ENCODE measurements around the gene RSRC1.
"Not testable (repeated sequence)": the region's sequence is repeated elsewhere in the genome, so short reads cannot be mapped to it uniquely, and the experiment has no call there.

The RSRC1 gene

DNA sequence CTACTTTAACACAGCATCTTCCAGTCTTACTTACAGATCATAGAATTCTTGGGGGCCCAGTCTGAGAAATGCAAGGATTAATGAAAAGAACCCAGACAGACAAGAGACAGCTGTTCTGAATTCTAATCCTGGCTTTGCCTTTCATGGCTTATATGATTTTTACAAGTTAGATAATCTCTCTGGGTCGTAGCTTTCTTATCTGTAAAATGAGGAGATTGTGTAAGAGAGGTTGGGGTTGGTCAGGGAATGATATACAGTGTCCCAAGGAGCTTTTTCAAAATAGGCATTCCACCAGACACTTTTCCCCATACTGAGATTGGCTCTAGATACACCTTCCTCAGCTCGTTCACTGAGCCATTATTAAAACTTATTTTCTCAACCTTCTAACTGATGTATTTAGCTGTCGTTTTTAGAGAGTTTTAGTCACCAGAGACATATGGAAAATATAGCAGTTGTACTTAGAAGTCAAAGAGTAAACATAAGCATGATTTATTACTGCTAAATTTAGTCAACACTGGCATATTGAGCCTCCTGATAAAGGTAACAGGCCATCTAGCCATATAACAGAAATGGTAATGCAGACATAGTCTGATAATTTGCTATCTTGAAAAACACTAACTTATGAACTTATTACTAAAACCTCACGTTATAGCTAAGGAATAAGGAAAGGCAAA, 298.1 kb downstream of the RSRC1 start:
- H3K4me3 ChIP-seq (ENCODE audit: low read length): no peak overlapping the region
- H3K36me3 ChIP-seq (ENCODE audit: control insufficient read depth, insufficient read depth, low read length): no peaks in the 10 kb centered on the region
- no peak overlapping the region for H3K9ac ChIP-seq (ENCODE audit: low read length)
- no peak overlapping the region for H3K27ac ChIP-seq (ENCODE audit: low read depth, low read length)
- no peaks in the 10 kb centered on the region for H3K27me3 ChIP-seq (ENCODE audit: control insufficient read depth, insufficient read depth, low read length)
- H3K4me1 ChIP-seq (ENCODE audit: control insufficient read depth, insufficient read depth, low read length): no peaks in the 10 kb centered on the region

DNA sequence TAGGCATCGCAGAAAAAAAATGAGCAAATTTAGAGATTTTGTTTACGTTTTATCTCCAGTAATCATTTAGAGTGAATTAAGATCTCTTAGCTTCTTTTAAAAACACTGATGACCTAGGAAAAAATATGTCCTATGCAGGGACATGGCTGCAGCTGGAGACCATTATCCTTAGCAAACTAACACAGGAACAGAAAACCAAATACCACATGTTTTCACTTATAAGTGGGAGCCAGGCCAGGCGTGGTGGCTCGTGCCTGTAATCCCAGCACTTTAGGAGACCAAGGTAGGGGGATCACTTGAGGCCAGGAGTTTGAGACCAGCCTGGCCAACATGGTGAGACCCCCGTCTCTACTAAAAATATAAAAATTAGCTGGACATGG, 298.6 kb downstream of the RSRC1 start:
- H3K36me3 ChIP-seq (ENCODE audit: control insufficient read depth, insufficient read depth, low read length); H3K27ac ChIP-seq (ENCODE audit: low read depth, low read length); H3K9ac ChIP-seq (ENCODE audit: low read length): not testable (repeated sequence)

DNA sequence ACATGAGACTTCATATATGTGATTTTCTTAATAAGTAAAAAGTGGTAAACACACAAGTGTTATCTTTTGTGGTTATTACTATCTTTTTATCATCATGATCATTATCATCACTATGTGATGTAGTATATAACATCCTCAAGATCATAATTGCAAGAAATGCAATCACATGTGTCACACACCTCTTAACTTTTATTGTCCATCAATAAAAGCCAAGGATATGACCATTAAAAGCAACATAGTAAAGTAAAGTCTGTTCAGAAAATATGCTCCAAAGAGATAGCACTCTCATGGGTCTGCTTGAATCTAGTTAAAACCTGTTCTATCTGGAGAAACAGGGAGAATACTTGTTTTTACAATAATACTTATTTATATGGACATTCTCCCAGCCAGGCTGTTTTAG, 308.1 kb downstream of the RSRC1 start:
- Histone ChIP-seq H3K27ac (ENCODE audit: low read depth, low read length) (no peak overlapping the region), H3K4me3 (ENCODE audit: low read length) (no peak overlapping the region), H3K27me3 (ENCODE audit: control insufficient read depth, insufficient read depth, low read length) (no peaks in the 10 kb centered on the region), H3K4me1 (ENCODE audit: control insufficient read depth, insufficient read depth, low read length) (no peaks in the 10 kb centered on the region), H3K36me3 (ENCODE audit: control insufficient read depth, insufficient read depth, low read length) (no peaks in the 10 kb centered on the region), H3K9ac (ENCODE audit: low read length) (no peak overlapping the region)

More for the DNA sequence above, 298.6 kb downstream of the RSRC1 start:
- not testable (repeated sequence) for H3K4me1 ChIP-seq (ENCODE audit: control insufficient read depth, insufficient read depth, low read length); H3K4me3 ChIP-seq (ENCODE audit: low read length); H3K27me3 ChIP-seq (ENCODE audit: control insufficient read depth, insufficient read depth, low read length)

DNA sequence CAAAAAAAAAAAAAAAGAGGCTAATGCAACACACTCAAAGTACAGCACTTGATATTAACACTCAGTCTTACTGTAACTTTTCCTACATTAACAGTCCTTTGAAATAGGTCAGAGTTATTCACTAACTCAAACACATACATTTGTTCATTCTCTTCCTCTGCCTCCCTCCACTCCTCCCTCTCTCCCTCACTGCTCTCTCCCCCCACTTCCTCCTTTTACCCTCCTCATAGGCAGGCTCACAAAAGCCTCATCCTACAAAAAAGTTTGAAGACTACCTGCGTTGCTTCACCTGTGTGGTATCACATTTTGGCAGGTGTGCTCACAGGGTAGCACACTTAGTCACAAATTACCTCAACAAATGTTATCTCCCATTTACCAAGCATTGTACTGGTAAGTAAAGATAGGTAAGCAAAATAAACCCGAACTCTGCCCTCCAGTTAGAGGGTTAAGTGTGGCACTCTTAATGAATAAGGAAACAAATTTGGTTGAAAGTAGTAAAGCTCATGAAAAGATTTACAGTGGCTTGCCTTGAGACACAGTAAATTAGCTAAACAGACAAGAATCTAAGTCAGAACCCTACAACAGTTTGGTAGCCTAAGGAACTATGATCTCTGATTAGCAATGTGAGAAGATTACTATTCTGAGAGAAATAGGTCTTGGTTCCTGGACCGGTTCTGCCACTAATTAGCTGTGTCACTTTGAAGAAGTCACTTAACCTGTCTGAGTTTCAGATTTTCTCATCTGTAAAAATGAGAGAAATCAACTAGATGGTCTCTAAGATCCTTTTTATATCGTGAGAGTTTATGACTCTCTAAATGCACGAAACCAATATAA, 310.1 kb downstream of the RSRC1 start:
- no peak overlapping the region for H3K4me3 ChIP-seq (ENCODE audit: low read length)
- H3K4me1 ChIP-seq (ENCODE audit: control insufficient read depth, insufficient read depth, low read length): no peaks in the 10 kb centered on the region
- H3K9ac ChIP-seq (ENCODE audit: low read length): no peak overlapping the region
- no peaks in the 10 kb centered on the region for H3K27me3 ChIP-seq (ENCODE audit: control insufficient read depth, insufficient read depth, low read length)
- no peaks in the 10 kb centered on the region for H3K36me3 ChIP-seq (ENCODE audit: control insufficient read depth, insufficient read depth, low read length)
- H3K27ac ChIP-seq (ENCODE audit: low read depth, low read length): no peak overlapping the region

- Histone ChIP-seq H3K27ac (ENCODE audit: low read depth, low read length) (no peak overlapping the region), H3K36me3 (ENCODE audit: control insufficient read depth, insufficient read depth, low read length) (no peaks in the 10 kb centered on the region), H3K4me1 (ENCODE audit: control insufficient read depth, insufficient read depth, low read length) (no peaks in the 10 kb centered on the region), H3K27me3 (ENCODE audit: control insufficient read depth, insufficient read depth, low read length) (no peaks in the 10 kb centered on the region), H3K9ac (ENCODE audit: low read length) (no peak overlapping the region), H3K4me3 (ENCODE audit: low read length) (no peak overlapping the region)
Measured at GRCh38 chr3:158420654-158421396, 310.9 kb downstream of the RSRC1 start.

DNA sequence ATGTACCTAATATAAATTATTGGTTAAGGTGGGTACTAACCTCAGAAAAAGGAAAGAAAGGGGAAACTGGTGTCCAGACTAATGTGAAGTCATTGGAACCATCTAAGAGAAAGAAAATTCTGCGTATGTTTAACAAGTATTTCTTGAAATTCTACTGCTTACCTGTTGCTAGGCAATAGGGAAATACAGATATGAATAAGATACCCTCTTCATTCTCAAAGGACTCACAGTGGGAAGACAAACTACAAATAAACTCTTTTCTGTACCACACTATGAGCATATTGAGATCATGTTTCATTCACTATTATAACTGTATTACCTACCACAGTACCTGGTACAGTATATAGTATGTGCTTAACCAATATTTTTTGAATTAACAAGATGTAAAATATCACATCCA, 320.6 kb downstream of the RSRC1 start:
- Histone ChIP-seq H3K4me1 (ENCODE audit: control insufficient read depth, insufficient read depth, low read length) (no peaks in the 10 kb centered on the region), H3K27me3 (ENCODE audit: control insufficient read depth, insufficient read depth, low read length) (no peaks in the 10 kb centered on the region), H3K9ac (ENCODE audit: low read length) (no peak overlapping the region), H3K36me3 (ENCODE audit: control insufficient read depth, insufficient read depth, low read length) (no peaks in the 10 kb centered on the region), H3K27ac (ENCODE audit: low read depth, low read length) (no peak overlapping the region), H3K4me3 (ENCODE audit: low read length) (no peak overlapping the region)

GRCh38 chr3:158430968-158431367, 321.1 kb downstream of the RSRC1 start:
- Histone ChIP-seq H3K9ac (ENCODE audit: low read length) (no peak overlapping the region), H3K4me3 (ENCODE audit: low read length) (no peak overlapping the region), H3K4me1 (ENCODE audit: control insufficient read depth, insufficient read depth, low read length) (no peaks in the 10 kb centered on the region), H3K27me3 (ENCODE audit: control insufficient read depth, insufficient read depth, low read length) (no peaks in the 10 kb centered on the region), H3K36me3 (ENCODE audit: control insufficient read depth, insufficient read depth, low read length) (no peaks in the 10 kb centered on the region), H3K27ac (ENCODE audit: low read depth, low read length) (no peak overlapping the region)

DNA sequence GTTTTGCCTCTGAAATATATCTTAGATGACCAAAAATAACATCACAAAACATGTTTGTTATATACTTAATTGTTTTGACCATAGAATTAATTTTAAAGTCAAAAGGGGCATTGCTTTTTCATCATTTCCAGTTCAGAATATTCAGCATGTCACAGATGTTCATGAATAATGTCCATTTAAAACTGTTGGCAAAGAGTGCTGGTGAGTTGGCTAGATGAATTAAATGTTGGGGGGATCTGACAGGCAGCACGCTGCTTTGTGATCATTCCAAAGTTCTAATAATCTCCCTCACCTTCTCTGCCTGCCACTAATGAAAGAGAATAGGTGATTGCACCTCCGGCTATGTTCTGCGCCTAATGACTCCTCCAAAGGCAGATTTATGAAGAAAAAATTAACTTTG, 321.9 kb downstream of the RSRC1 start:
- Histone ChIP-seq H3K27ac (ENCODE audit: low read depth, low read length) (no peak overlapping the region), H3K36me3 (ENCODE audit: control insufficient read depth, insufficient read depth, low read length) (no peaks in the 10 kb centered on the region), H3K4me3 (ENCODE audit: low read length) (no peak overlapping the region), H3K9ac (ENCODE audit: low read length) (no peak overlapping the region), H3K4me1 (ENCODE audit: control insufficient read depth, insufficient read depth, low read length) (no peaks in the 10 kb centered on the region), H3K27me3 (ENCODE audit: control insufficient read depth, insufficient read depth, low read length) (no peaks in the 10 kb centered on the region)

- H3K9ac ChIP-seq (ENCODE audit: low read length): no peak overlapping the region
- no peak overlapping the region for H3K4me3 ChIP-seq (ENCODE audit: low read length)
- no peak overlapping the region for H3K27ac ChIP-seq (ENCODE audit: low read depth, low read length)
- H3K27me3 ChIP-seq (ENCODE audit: control insufficient read depth, insufficient read depth, low read length): no peaks in the 10 kb centered on the region
- no peaks in the 10 kb centered on the region for H3K36me3 ChIP-seq (ENCODE audit: control insufficient read depth, insufficient read depth, low read length)
- H3K4me1 ChIP-seq (ENCODE audit: control insufficient read depth, insufficient read depth, low read length): no peaks in the 10 kb centered on the region
Measured at GRCh38 chr3:158434412-158435038, 324.6 kb downstream of the RSRC1 start.

GRCh38 chr3:158443632-158444031, 333.7 kb downstream of the RSRC1 start:
- H3K27me3 ChIP-seq (ENCODE audit: control insufficient read depth, insufficient read depth, low read length): no peaks in the 10 kb centered on the region

GRCh38 chr3:158447408-158447807, 337.5 kb downstream of the RSRC1 start:
- Histone ChIP-seq H3K27me3 (ENCODE audit: control insufficient read depth, insufficient read depth, low read length) (no peaks in the 10 kb centered on the region), H3K36me3 (ENCODE audit: control insufficient read depth, insufficient read depth, low read length) (no peaks in the 10 kb centered on the region), H3K27ac (ENCODE audit: low read depth, low read length) (no peak overlapping the region), H3K4me3 (ENCODE audit: low read length) (no peak overlapping the region), H3K4me1 (ENCODE audit: control insufficient read depth, insufficient read depth, low read length) (no peaks in the 10 kb centered on the region), H3K9ac (ENCODE audit: low read length) (no peak overlapping the region)

More at GRCh38 chr3:158443632-158444031, 333.7 kb downstream of the RSRC1 start:
- Histone ChIP-seq H3K27ac (ENCODE audit: low read depth, low read length) (no peak overlapping the region), H3K36me3 (ENCODE audit: control insufficient read depth, insufficient read depth, low read length) (no peaks in the 10 kb centered on the region), H3K4me3 (ENCODE audit: low read length) (no peak overlapping the region), H3K9ac (ENCODE audit: low read length) (no peak overlapping the region), H3K4me1 (ENCODE audit: control insufficient read depth, insufficient read depth, low read length) (no peaks in the 10 kb centered on the region)

DNA sequence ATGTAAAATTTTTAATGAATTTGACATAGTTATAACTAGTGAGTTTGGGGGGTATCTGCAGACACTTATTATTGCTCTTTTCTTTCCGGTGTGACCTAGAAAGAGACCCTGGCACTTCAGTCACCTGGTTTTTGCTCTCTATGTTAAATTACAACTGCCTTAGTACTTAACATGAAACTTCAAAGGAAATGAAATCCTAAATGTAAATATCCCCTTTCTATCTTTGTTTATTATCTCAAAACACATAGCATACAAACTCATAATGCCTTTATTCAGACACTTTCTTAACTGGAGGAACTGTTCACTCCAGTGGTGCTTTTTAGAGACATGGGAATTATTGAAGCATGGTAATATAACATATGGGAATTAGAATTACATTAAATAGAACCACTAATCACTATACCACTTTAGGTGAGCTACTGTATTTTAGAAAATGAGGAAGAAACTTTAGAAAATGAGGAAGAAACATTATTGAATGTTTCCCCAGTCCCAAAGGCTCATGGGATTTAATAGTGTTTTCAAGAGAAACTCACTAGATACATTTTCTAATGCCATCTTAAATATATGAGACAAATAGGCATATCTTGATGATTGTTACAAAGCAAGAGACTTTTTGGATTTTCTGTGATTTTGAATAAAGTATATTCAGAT, 341.6 kb downstream of the RSRC1 start:
- no peaks in the 10 kb centered on the region for H3K27me3 ChIP-seq (ENCODE audit: control insufficient read depth, insufficient read depth, low read length)
- no peaks in the 10 kb centered on the region for H3K36me3 ChIP-seq (ENCODE audit: control insufficient read depth, insufficient read depth, low read length)
- no peaks in the 10 kb centered on the region for H3K4me1 ChIP-seq (ENCODE audit: control insufficient read depth, insufficient read depth, low read length)
- no peak overlapping the region for H3K27ac ChIP-seq (ENCODE audit: low read depth, low read length)
- no peak overlapping the region for H3K9ac ChIP-seq (ENCODE audit: low read length)
- H3K4me3 ChIP-seq (ENCODE audit: low read length): no peak overlapping the region
